Measurements from ENCODE around the gene UPK3BL1.
"Not testable (repeated sequence)": the region's sequence is repeated elsewhere in the genome, so short reads cannot be mapped to it uniquely, and the experiment has no call there.

DNA sequence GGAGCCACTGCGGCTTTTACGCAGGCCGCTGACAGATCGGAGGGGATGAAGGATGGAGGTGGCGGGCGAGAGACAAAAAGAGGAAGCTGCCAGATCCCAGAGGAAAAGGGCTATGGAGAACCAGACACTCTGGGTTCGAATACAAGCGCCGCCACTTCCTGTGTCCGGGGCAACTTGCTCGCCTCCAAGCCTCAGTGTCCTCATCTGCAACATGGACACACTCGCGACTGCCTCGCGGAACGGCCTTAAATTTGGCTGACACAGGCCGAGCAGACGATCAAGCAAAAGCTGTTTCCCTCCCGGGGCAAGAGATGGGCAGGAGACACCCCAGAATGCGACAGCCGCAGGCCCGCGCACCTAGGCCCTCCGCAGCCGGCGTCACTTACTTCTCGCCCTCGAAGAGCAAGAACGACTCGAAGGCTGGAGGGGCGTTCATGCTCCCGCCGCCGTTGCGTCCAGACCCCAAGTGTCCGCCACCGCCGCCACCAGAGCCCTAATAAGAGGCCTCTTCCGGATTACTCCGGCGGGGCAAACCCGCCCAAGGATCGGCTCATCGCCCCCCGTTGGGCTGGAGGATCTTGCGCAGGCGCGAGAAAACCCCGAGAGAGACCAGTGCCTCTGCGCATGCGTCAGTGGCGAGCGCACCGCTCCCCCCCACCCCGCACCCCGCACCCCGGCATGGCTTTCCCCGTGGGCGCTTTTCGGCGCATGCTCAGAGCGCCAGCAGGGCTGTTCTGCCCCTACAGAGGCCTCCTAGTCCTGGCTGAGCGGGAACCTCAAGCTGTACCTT, 28.8 kb upstream of the UPK3BL1 start, which contains the start of gene POLR2J2:
- TF ChIP-seq EZH2phosphoT487 (IDR thresholded peaks at IDR 0.05; ENCODE audit: low read depth, severe bottlenecking, unreplicated experiment); EZH2 (IDR thresholded peaks at IDR 0.05; ENCODE audit: borderline replicate concordance): not testable (repeated sequence)
- TF ChIP-seq, protein P1, sequence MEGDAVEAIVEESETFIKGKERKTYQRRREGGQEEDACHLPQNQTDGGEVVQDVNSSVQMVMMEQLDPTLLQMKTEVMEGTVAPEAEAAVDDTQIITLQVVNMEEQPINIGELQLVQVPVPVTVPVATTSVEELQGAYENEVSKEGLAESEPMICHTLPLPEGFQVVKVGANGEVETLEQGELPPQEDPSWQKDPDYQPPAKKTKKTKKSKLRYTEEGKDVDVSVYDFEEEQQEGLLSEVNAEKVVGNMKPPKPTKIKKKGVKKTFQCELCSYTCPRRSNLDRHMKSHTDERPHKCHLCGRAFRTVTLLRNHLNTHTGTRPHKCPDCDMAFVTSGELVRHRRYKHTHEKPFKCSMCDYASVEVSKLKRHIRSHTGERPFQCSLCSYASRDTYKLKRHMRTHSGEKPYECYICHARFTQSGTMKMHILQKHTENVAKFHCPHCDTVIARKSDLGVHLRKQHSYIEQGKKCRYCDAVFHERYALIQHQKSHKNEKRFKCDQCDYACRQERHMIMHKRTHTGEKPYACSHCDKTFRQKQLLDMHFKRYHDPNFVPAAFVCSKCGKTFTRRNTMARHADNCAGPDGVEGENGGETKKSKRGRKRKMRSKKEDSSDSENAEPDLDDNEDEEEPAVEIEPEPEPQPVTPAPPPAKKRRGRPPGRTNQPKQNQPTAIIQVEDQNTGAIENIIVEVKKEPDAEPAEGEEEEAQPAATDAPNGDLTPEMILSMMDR (IDR thresholded peaks at IDR 0.05; ENCODE audit: poor library complexity): peak; percentile 41

All from hepatocyte (in vitro differentiated cells).